ENCODE data around the gene LRRC4.

The LRRC4 gene

GRCh38 chr7:128074736-128075135 lies 43.5 kb upstream of the LRRC4 start (continued):
- TF ChIP-seq ZIC2 (tag by site-specific recombination; IDR thresholded peaks at IDR 0.05) = peak; percentile 48

- CTCF ChIA-PET = no interaction called here
- Histone ChIP-seq H3K9me3 (ENCODE audit: control insufficient read depth, insufficient read depth, low read depth, low read length) (no peaks in the 10 kb centered on the region), H3K27ac (ENCODE audit: extremely low read depth, low read depth, low read length) (no peak overlapping the region), H3K4me1 (ENCODE audit: control insufficient read depth, insufficient read depth, low read length) (no peaks in the 10 kb centered on the region), H3K36me3 (ENCODE audit: control insufficient read depth in 2 of 2, insufficient read depth in 1 of 2, low read length in 2 of 2) (peaks cover 0 to 16% of the 10 kb centered on the region in 2 experiments; a peak in 1 of 3 replicates), H3K4me3 (ENCODE audit: low read depth, low read length) (no peak overlapping the region)
- no peak for TF ChIP-seq ZNF610 (tag by site-specific recombination; IDR thresholded peaks at IDR 0.05; ENCODE audit: borderline replicate concordance)
- no peak for TF ChIP-seq ZBTB7A (tag by site-specific recombination; IDR thresholded peaks at IDR 0.05; ENCODE audit: low read depth)
- no peak for TF ChIP-seq ZNF449 (tag by site-specific recombination; IDR thresholded peaks at IDR 0.05)
- no peak for TF ChIP-seq ZNF423 (tag by site-specific recombination; IDR thresholded peaks at IDR 0.05)
- POLR2A ChIA-PET = no interaction called here
Measured at GRCh38 chr7:128074336-128074735, 43.1 kb upstream of the LRRC4 start.

GRCh38 chr7:128073671-128074310 lies 42.6 kb upstream of the LRRC4 start:
- TF ChIP-seq ZNF211 (tag by site-specific recombination; IDR thresholded peaks at IDR 0.05; ENCODE audit: low read depth) = no peak
- TF ChIP-seq ZSCAN23 (tag by site-specific recombination; IDR thresholded peaks at IDR 0.05) = no peak
- TF ChIP-seq ZNF2 (tag by site-specific recombination; IDR thresholded peaks at IDR 0.05) = no peak
- no peak overlapping the region for H3K4me3 ChIP-seq (ENCODE audit: low read depth, low read length)
- no peaks in the 10 kb centered on the region for H3K9me3 ChIP-seq (ENCODE audit: control insufficient read depth, insufficient read depth, low read depth, low read length)
- ChIA-PET POLR2A (no interaction called here), CTCF (no interaction called here)
- H3K27ac ChIP-seq (ENCODE audit: extremely low read depth, low read depth, low read length) = no peak overlapping the region
- peaks cover 0 to 16% of the 10 kb centered on the region in 2 experiments; a peak in 1 of 3 replicates for H3K36me3 ChIP-seq (ENCODE audit: control insufficient read depth in 2 of 2, insufficient read depth in 1 of 2, low read length in 2 of 2)
- no peaks in the 10 kb centered on the region for H3K4me1 ChIP-seq (ENCODE audit: control insufficient read depth, insufficient read depth, low read length)

- POLR2A ChIA-PET = no interaction called here
- H3K9me3 ChIP-seq (ENCODE audit: control insufficient read depth, insufficient read depth, low read depth, low read length) = no peaks in the 10 kb centered on the region
- no peaks in the 10 kb centered on the region for H3K4me1 ChIP-seq (ENCODE audit: control insufficient read depth, insufficient read depth, low read length)
- H3K27ac ChIP-seq (ENCODE audit: extremely low read depth, low read depth, low read length) = no peak overlapping the region
- CTCF ChIA-PET = no interaction called here
- no peak overlapping the region for H3K4me3 ChIP-seq (ENCODE audit: low read depth, low read length)
- peaks cover 0 to 5% of the 10 kb centered on the region in 2 experiments; a peak in 1 of 3 replicates for H3K36me3 ChIP-seq (ENCODE audit: control insufficient read depth in 2 of 2, insufficient read depth in 1 of 2, low read length in 2 of 2)
- TF ChIP-seq PRDM10 (tag by site-specific recombination; IDR thresholded peaks at IDR 0.05) = no peak
- no peak for TF ChIP-seq ZNF48 (tag by site-specific recombination; IDR thresholded peaks at IDR 0.05)
- TF ChIP-seq BCL11A (tag by site-specific recombination; IDR thresholded peaks at IDR 0.05; ENCODE audit: low read depth) = no peak
- TF ChIP-seq ZNF768 (tag by site-specific recombination; IDR thresholded peaks at IDR 0.05) = no peak
- TF ChIP-seq ZNF488 (tag by site-specific recombination; IDR thresholded peaks at IDR 0.05) = no peak
- TF ChIP-seq KLF17 (tag by site-specific recombination; IDR thresholded peaks at IDR 0.05) = no peak
- TF ChIP-seq ZNF521 (tag by site-specific recombination; IDR thresholded peaks at IDR 0.05) = no peak
- TF ChIP-seq ZNF707 (tag by site-specific recombination; IDR thresholded peaks at IDR 0.05) = no peak
- TF ChIP-seq ZBTB1 (tag by site-specific recombination; IDR thresholded peaks at IDR 0.05) = no peak
- no peak for TF ChIP-seq ZFP69B (tag by site-specific recombination; IDR thresholded peaks at IDR 0.05)
Measured at GRCh38 chr7:128071801-128072200, 40.6 kb upstream of the LRRC4 start.

Data from HEK293 (cell line).